Measurements from ENCODE around the gene RBBP5. TPM values are rescaled to one million over a fixed set of nuclear protein-coding genes. Genes with fewer than 3 reads are reported as not detected.

The RBBP5 gene
- total RNA-seq, 1 experiment from 2014 or later: 17.9 TPM

DNA sequence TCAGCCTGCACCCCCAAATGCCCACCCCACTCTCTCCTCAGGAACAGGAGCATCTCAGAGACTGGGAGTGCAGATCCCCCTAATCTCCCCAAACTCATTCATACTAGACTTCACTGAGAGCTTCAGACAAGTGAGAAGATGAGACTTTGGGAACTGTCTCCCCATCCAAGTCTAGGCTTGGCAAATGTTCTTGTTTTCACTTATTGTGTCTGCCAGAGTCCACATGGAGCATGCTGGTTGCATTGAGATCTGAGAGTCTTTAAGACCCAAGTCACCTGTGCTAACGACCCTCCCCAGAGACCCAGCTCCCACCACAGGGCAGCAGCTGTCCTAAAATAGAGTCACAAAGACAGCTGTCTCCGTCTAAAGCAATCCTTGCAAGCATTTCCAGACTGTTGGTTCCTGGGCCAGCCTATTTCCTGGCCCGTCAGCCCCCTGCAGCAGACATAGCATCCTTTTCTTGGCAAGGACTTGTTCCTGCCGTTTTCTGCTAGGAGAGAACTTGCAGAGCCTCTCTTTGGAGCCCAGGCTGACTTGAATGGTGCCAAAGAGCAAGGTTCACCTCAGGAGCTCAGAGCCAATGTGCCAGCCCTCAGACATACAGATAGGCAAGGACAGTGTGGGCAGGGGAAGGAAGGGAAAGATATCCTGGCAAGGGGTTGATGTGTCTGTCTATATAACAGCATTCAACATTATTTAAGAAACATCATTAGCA is 80.6 kb downstream of the RBBP5 start:
- Histone ChIP-seq H3K9me2 (ENCODE audit: insufficient read depth) (no peaks in the 10 kb centered on the region), H4K20me1 (ENCODE audit: insufficient read depth) (no peaks in the 10 kb centered on the region), H3K27ac (no peak overlapping the region), H3K79me2 (ENCODE audit: low read depth) (no peaks in the 10 kb centered on the region), H3K9me3 (ENCODE audit: insufficient read depth, low read depth) (no peaks in the 10 kb centered on the region), H3F3A (ENCODE audit: insufficient read depth, low read depth) (no peaks in the 10 kb centered on the region), H3K36me3 (ENCODE audit: low read depth) (no peaks in the 10 kb centered on the region), H3K4me2 (no peak overlapping the region), H2AFZ (no peak overlapping the region), H3K4me3 (no peak overlapping the region), H3K27me3 (ENCODE audit: insufficient read depth, low read depth) (peaks cover 98% of the 10 kb centered on the region), H3K4me1 (replicated peaks; ENCODE audit: insufficient read depth) (no peaks in the 10 kb centered on the region)
- POLR2A ChIA-PET (ENCODE audit: unreplicated experiment): no interaction called here
- intact Hi-C loops (cut with micrococcal nuclease; ENCODE audit: unreplicated experiment): no loop called here
- no TSS peak for BruUV-seq (replicated peaks)
- CTCF ChIA-PET: no interaction called here
- no peak for DNase-seq
- TF ChIP-seq, protein P1, sequence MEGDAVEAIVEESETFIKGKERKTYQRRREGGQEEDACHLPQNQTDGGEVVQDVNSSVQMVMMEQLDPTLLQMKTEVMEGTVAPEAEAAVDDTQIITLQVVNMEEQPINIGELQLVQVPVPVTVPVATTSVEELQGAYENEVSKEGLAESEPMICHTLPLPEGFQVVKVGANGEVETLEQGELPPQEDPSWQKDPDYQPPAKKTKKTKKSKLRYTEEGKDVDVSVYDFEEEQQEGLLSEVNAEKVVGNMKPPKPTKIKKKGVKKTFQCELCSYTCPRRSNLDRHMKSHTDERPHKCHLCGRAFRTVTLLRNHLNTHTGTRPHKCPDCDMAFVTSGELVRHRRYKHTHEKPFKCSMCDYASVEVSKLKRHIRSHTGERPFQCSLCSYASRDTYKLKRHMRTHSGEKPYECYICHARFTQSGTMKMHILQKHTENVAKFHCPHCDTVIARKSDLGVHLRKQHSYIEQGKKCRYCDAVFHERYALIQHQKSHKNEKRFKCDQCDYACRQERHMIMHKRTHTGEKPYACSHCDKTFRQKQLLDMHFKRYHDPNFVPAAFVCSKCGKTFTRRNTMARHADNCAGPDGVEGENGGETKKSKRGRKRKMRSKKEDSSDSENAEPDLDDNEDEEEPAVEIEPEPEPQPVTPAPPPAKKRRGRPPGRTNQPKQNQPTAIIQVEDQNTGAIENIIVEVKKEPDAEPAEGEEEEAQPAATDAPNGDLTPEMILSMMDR (conservative IDR thresholded peaks at IDR 0.05): no peak
- no peak for TF ChIP-seq EZH2 (IDR thresholded peaks at IDR 0.05; ENCODE audit: low read depth)

DNA sequence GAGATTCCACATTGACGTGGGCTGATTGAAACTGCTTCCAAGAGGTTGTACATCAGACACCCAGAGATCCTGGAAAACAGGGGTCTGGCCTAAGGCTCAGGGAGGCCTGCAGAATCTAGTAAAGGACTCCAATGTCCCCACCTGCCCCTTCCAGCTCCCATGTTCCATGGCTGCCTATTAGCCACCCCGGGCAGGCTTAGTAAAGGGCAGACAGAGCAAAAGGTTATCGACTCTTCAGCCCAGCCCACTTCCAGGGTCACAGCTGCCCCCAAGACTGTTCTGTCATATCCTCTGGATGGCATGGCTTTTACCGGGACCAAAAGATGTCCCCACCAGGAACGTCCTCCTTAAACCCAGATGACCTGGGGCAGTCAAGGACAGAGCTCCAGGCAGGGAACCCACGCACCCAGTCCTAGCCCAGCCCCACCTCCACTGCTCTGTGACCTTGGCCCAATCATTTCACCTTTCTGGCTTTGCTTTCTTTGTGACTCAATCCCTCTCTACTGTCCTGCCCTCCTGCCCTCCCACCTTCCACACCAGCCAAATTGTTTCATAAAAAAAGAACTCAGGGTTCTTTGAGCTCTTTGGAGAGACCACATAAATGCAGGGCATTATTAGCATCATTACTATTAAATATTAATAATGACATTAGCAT is 83.5 kb downstream of the RBBP5 start:
- no peaks in the 10 kb centered on the region for H3K79me2 ChIP-seq (ENCODE audit: low read depth)
- intact Hi-C loops (cut with micrococcal nuclease; ENCODE audit: unreplicated experiment): no loop called here
- H2AFZ ChIP-seq: no peak overlapping the region
- H4K20me1 ChIP-seq (ENCODE audit: insufficient read depth): no peaks in the 10 kb centered on the region
- no peak for DNase-seq
- H3K9me2 ChIP-seq (ENCODE audit: insufficient read depth): no peaks in the 10 kb centered on the region
- H3K4me2 ChIP-seq: no peak overlapping the region
- no peaks in the 10 kb centered on the region for H3F3A ChIP-seq (ENCODE audit: insufficient read depth, low read depth)
- no peaks in the 10 kb centered on the region for H3K9me3 ChIP-seq (ENCODE audit: insufficient read depth, low read depth)
- ChIA-PET POLR2A (ENCODE audit: unreplicated experiment) (no interaction called here), CTCF (interaction anchor here (1.1 kb wide), 1 partner anchor 23 kb away, joined by 3 read pairs; no protein-coding TSS in a partner anchor)
- H3K36me3 ChIP-seq (ENCODE audit: low read depth): no peaks in the 10 kb centered on the region
- no peaks in the 10 kb centered on the region for H3K4me1 ChIP-seq (replicated peaks; ENCODE audit: insufficient read depth)
- no peak for TF ChIP-seq EZH2 (IDR thresholded peaks at IDR 0.05; ENCODE audit: low read depth)
- TF ChIP-seq, protein P1 (conservative IDR thresholded peaks at IDR 0.05): no peak
- BruUV-seq (replicated peaks): no TSS peak
- H3K27me3 ChIP-seq (ENCODE audit: insufficient read depth, low read depth): peaks cover 98% of the 10 kb centered on the region
- no peak overlapping the region for H3K4me3 ChIP-seq
- H3K27ac ChIP-seq: no peak overlapping the region

DNA sequence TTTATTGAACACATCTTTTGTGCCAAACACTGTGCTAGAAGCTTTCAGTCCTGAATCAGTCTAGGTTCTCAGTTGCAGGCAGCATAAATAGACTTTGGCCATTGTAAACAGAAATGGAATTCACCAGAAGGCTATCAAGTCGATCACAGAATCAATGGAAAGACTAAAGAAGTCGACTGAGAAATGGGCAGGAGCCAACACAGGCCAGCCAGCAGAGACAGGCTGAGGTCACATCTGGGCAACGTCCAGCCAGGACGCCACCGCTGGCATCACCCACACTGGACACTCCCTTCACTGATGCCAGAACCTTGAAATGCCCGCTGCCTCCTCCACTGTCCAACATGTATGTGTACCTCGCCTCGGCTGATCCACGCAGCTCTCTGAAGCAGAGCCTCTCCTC is 84.2 kb downstream of the RBBP5 start:
- Histone ChIP-seq H3K4me2 (no peak overlapping the region), H3K9me3 (ENCODE audit: insufficient read depth, low read depth) (no peaks in the 10 kb centered on the region), H3K27me3 (ENCODE audit: insufficient read depth, low read depth) (peaks cover 100% of the 10 kb centered on the region), H4K20me1 (ENCODE audit: insufficient read depth) (no peaks in the 10 kb centered on the region), H3K27ac (no peak overlapping the region), H3K36me3 (ENCODE audit: low read depth) (no peaks in the 10 kb centered on the region), H3F3A (ENCODE audit: insufficient read depth, low read depth) (no peaks in the 10 kb centered on the region), H3K4me3 (no peak overlapping the region), H2AFZ (no peak overlapping the region), H3K4me1 (replicated peaks; ENCODE audit: insufficient read depth) (no peaks in the 10 kb centered on the region), H3K79me2 (ENCODE audit: low read depth) (no peaks in the 10 kb centered on the region), H3K9me2 (ENCODE audit: insufficient read depth) (no peaks in the 10 kb centered on the region)
- DNase-seq: no peak
- ChIA-PET CTCF (no interaction called here), POLR2A (ENCODE audit: unreplicated experiment) (no interaction called here)
- no TSS peak for BruUV-seq (replicated peaks)
- TF ChIP-seq EZH2 (IDR thresholded peaks at IDR 0.05; ENCODE audit: low read depth): no peak
- intact Hi-C loops (cut with micrococcal nuclease; ENCODE audit: unreplicated experiment): no loop called here

Other genes with a start within 250 kb of the RBBP5 start
- not detected in 2 replicates for gene CNTN2, start 78.8 kb downstream of the RBBP5 start, total RNA-seq (2021)
- gene TMEM81, start 37.5 kb downstream of the RBBP5 start, total RNA-seq (2021): 4.7 and 5.4 TPM in 2 replicates
- 8.1 and 10.5 TPM in 2 replicates for gene DSTYK, start 89.7 kb upstream of the RBBP5 start, total RNA-seq (2021)
- gene TMCC2, start 106.0 kb upstream of the RBBP5 start, total RNA-seq (2021): 0.79 and 0.80 TPM in 2 replicates
- 3.8 and 3.9 TPM in 2 replicates for gene NUAK2, start 199.8 kb upstream of the RBBP5 start, total RNA-seq (2021)
- gene KLHDC8A, start 234.9 kb upstream of the RBBP5 start, total RNA-seq (2021): not detected in 2 replicates